Measurements from ENCODE around the gene INSYN1. TPM values are rescaled to one million over a fixed set of nuclear protein-coding genes. Genes with fewer than 3 reads are reported as not detected.
A peak's percentile ranks its signal among the peaks of the same experiment; 100 is the strongest.

The INSYN1 gene
- polyA plus RNA-seq, 3 donors: not detected

DNA sequence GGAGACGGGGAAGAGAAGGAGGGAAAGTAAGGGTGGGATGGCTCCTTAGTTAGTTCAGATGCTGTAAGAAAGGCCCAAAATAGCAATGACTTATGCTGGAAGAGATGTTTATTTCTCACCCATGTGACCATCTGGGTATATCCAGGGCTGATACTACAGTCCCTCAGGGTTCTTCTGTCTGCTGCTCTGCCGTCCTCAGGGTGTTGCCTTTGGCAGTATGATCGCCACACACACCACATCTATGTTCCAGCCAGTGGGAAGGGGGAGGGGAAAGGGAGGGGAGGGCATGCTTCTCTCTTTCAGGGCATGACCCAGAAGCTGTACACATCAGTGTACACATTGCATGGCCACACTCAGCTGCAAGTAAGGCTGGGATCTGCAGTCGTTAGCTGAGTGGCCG is 58.7 kb downstream of the INSYN1 start:
- 49% methylated on average over 3 of the region's 5 CpGs for WGBS (ENCODE audit: insufficient coverage)
- peaks cover 35 to 61% of the 10 kb centered on the region in 2 donors for H3K27me3 ChIP-seq (ENCODE audit: control insufficient read depth in 2 of 2, insufficient read depth in 2 of 2, low read length in 2 of 2)
- H3K27me3 Mint-ChIP-seq (ENCODE audit: low read depth in 3 of 3): peaks cover 48 to 57% (median 54%) of the 10 kb centered on the region in 3 donors
- intact Hi-C loops (cut with micrococcal nuclease): no loop called here
- H3K27ac Mint-ChIP-seq: no peak overlapping the region
- H2AFZ ChIP-seq (ENCODE audit: insufficient read depth, low read depth, low read length, poor library complexity, severe bottlenecking): no peak overlapping the region
- H3K9ac ChIP-seq (ENCODE audit: insufficient read depth, low read length, poor library complexity, severe bottlenecking): no peak overlapping the region
- H3K79me2 ChIP-seq (ENCODE audit: insufficient read depth, low read length): no peaks in the 10 kb centered on the region
- H3K36me3 Mint-ChIP-seq: no peaks in the 10 kb centered on the region
- no peak overlapping the region for H3K4me2 ChIP-seq (replicated peaks; ENCODE audit: extremely low read depth, low read length, poor library complexity, severe bottlenecking)
- no peak overlapping the region for H3K27ac ChIP-seq (ENCODE audit: low read depth in 1 of 2, low read length in 2 of 2)
- H3K9me3 ChIP-seq (replicated peaks in 1 of 2; ENCODE audit: control insufficient read depth in 1 of 2, insufficient read depth in 1 of 2, low read length in 2 of 2): no peaks in the 10 kb centered on the region
- DNase-seq: no peak
- peaks cover 22 to 25% of the 10 kb centered on the region in 2 donors for H3K4me1 ChIP-seq (ENCODE audit: control insufficient read depth in 1 of 2, insufficient read depth in 2 of 2, low read length in 2 of 2)
- H4K20me1 ChIP-seq (ENCODE audit: insufficient read depth, low read length): no peaks in the 10 kb centered on the region
- peaks cover 0 to 4% (median 0%) of the 10 kb centered on the region in 7 donors for H3K9me3 Mint-ChIP-seq
- H3K4me3 ChIP-seq (replicated peaks in 1 of 3; ENCODE audit: low read depth in 2 of 3, low read length in 3 of 3): no peak overlapping the region
- TF ChIP-seq, protein P1, sequence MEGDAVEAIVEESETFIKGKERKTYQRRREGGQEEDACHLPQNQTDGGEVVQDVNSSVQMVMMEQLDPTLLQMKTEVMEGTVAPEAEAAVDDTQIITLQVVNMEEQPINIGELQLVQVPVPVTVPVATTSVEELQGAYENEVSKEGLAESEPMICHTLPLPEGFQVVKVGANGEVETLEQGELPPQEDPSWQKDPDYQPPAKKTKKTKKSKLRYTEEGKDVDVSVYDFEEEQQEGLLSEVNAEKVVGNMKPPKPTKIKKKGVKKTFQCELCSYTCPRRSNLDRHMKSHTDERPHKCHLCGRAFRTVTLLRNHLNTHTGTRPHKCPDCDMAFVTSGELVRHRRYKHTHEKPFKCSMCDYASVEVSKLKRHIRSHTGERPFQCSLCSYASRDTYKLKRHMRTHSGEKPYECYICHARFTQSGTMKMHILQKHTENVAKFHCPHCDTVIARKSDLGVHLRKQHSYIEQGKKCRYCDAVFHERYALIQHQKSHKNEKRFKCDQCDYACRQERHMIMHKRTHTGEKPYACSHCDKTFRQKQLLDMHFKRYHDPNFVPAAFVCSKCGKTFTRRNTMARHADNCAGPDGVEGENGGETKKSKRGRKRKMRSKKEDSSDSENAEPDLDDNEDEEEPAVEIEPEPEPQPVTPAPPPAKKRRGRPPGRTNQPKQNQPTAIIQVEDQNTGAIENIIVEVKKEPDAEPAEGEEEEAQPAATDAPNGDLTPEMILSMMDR (IDR thresholded peaks at IDR 0.05): no peak
- H3K4me3 Mint-ChIP-seq: peak overlapping the region in 1 of 2 donors; percentile 72
- peaks cover 33% of the 10 kb centered on the region for H3K4me1 Mint-ChIP-seq
- no peaks in the 10 kb centered on the region for H3K36me3 ChIP-seq (replicated peaks in 1 of 2; ENCODE audit: control insufficient read depth in 1 of 2, insufficient read depth in 2 of 2, low read length in 2 of 2)

DNA sequence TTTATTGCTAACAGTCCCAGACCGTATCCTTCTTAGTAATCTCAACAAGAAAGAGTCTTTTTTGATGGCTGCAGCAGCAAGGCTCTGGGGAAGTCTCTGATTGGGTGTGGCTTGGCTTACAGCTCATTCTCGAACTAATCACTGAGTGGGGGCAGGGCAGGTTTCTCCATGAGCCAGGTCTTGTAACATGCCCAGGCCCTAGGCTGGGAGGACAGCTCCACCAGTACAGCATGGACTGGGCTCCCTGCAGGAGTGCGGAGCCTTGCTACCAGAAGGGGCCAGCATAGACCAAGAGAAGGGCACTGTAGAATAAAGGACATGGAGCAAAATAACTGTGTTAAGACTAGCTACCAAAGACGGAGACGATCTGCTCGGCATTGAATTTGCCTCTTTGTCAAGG is 61.8 kb downstream of the INSYN1 start:
- Mint-ChIP-seq H3K4me1 (peaks cover 17% of the 10 kb centered on the region), H3K27me3 (ENCODE audit: low read depth in 3 of 3) (peaks cover 44 to 55% (median 48%) of the 10 kb centered on the region in 3 donors)
- H3K27me3 ChIP-seq (ENCODE audit: control insufficient read depth in 2 of 2, insufficient read depth in 2 of 2, low read length in 2 of 2): peaks cover 36 to 68% of the 10 kb centered on the region in 2 donors

More for the DNA sequence above, 61.8 kb downstream of the INSYN1 start:
- Mint-ChIP-seq H3K9me3 (peaks cover 0 to 2% (median 0%) of the 10 kb centered on the region in 7 donors), H3K4me3 (no peak overlapping the region), H3K36me3 (no peaks in the 10 kb centered on the region), H3K27ac (no peak overlapping the region)
- Histone ChIP-seq H3K9ac (ENCODE audit: insufficient read depth, low read length, poor library complexity, severe bottlenecking) (no peak overlapping the region), H2AFZ (ENCODE audit: insufficient read depth, low read depth, low read length, poor library complexity, severe bottlenecking) (no peak overlapping the region), H3K9me3 (replicated peaks in 1 of 2; ENCODE audit: control insufficient read depth in 1 of 2, insufficient read depth in 1 of 2, low read length in 2 of 2) (no peaks in the 10 kb centered on the region), H3K27ac (ENCODE audit: low read depth in 1 of 2, low read length in 2 of 2) (no peak overlapping the region), H4K20me1 (ENCODE audit: insufficient read depth, low read length) (no peaks in the 10 kb centered on the region), H3K4me3 (replicated peaks in 1 of 3; ENCODE audit: low read depth in 2 of 3, low read length in 3 of 3) (no peak overlapping the region), H3K4me1 (ENCODE audit: control insufficient read depth in 1 of 2, insufficient read depth in 2 of 2, low read length in 2 of 2) (peaks cover 10 to 12% of the 10 kb centered on the region in 2 donors), H3K4me2 (replicated peaks; ENCODE audit: extremely low read depth, low read length, poor library complexity, severe bottlenecking) (no peak overlapping the region), H3K79me2 (ENCODE audit: insufficient read depth, low read length) (no peaks in the 10 kb centered on the region), H3K36me3 (replicated peaks in 1 of 2; ENCODE audit: control insufficient read depth in 1 of 2, insufficient read depth in 2 of 2, low read length in 2 of 2) (no peaks in the 10 kb centered on the region)
- 97% methylated on average over 3 of the region's 6 CpGs for WGBS (ENCODE audit: insufficient coverage)
- TF ChIP-seq, protein P1 (IDR thresholded peaks at IDR 0.05): no peak
- intact Hi-C loops (cut with micrococcal nuclease): no loop called here
- DNase-seq: no peak
